OCI-LY3 (cell line): ENCODE results near the gene PEX7.

Source experiments
- EZH2phosphoT487 ChIP-seq: fragments of 200-600 bp; shearing (Covaris generic); IDR thresholded peaks from 2 replicates; pipeline ENCODE4 v1.6.1; 2018; ENCODE audit warnings: antibody characterized with exemption, mixed run types, low read depth
- TF ChIP-seq, protein P1 (sequence below): fragments of 200-600, 300-600 bp; sonication (generic); IDR thresholded peaks from 2 replicates; pipeline ENCODE4 v1.5.1; 2014; ENCODE audit warnings: antibody characterized with exemption, low read length, low read depth

DNA sequence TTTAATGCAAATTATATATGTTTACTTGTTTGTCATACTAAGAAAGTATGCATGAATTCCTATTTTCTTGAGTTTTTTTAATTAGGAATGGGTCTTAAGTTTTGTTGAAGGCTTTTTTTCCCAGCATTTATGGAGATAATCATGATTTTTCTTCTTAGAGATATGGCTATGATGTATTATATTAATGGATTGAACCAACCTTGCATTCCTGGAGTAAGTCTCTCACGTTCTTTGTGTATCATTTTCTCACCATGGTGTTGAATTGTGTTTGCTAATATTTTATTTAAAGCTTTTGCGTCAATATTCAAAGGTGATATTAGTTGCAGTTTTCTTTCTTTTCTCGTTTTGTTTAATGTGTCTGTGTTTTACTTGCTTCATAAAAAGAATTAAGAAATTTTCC, 51.4 kb downstream of the PEX7 start:
- TF ChIP-seq, protein P1, sequence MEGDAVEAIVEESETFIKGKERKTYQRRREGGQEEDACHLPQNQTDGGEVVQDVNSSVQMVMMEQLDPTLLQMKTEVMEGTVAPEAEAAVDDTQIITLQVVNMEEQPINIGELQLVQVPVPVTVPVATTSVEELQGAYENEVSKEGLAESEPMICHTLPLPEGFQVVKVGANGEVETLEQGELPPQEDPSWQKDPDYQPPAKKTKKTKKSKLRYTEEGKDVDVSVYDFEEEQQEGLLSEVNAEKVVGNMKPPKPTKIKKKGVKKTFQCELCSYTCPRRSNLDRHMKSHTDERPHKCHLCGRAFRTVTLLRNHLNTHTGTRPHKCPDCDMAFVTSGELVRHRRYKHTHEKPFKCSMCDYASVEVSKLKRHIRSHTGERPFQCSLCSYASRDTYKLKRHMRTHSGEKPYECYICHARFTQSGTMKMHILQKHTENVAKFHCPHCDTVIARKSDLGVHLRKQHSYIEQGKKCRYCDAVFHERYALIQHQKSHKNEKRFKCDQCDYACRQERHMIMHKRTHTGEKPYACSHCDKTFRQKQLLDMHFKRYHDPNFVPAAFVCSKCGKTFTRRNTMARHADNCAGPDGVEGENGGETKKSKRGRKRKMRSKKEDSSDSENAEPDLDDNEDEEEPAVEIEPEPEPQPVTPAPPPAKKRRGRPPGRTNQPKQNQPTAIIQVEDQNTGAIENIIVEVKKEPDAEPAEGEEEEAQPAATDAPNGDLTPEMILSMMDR = no peak
- TF ChIP-seq EZH2phosphoT487 = no peak
